Calu3 (cell line): ENCODE measurements around the gene DPP6. TPM values are rescaled to one million over a fixed set of nuclear protein-coding genes. Genes with fewer than 3 reads are reported as not detected.

Source experiments
- BruUV-seq: library from RNA; stranded (reverse); fragments of 400-500 nt; replicated peaks from 2 replicates; lab custom pipeline; 2021; lab: Mats Ljungman, UMichigan
- CTCF ChIA-PET: fragments of 300-600 bp; sonication (Branson Sonifier 250); formaldehyde crosslinking; loops from one replicate; lab custom pipeline; 2022; ENCODE audit warnings: antibody characterized with exemption; lab: Charles Lee
- DNase-seq: peaks from one replicate; pipeline ENCODE4 v3.0.0; 2022
- H3K27ac Mint-ChIP-seq: one replicate; pipeline ENCODE4 v1.8.0; 2022; ENCODE audit warnings: mixed read lengths; ENCODE audit not compliant: unreplicated experiment
- H3K27me3 Mint-ChIP-seq: one replicate; pipeline ENCODE4 v1.8.0; 2022; ENCODE audit warnings: mixed read lengths; ENCODE audit not compliant: unreplicated experiment
- H3K36me3 Mint-ChIP-seq: one replicate; pipeline ENCODE4 v1.8.0; 2022; ENCODE audit warnings: mild to moderate bottlenecking, moderate library complexity, mixed read lengths; ENCODE audit not compliant: insufficient read depth, unreplicated experiment
- H3K4me1 Mint-ChIP-seq: one replicate; pipeline ENCODE4 v1.8.0; 2022; ENCODE audit warnings: mild to moderate bottlenecking, low read depth, mixed read lengths; ENCODE audit not compliant: unreplicated experiment
- H3K4me3 Mint-ChIP-seq: one replicate; pipeline ENCODE4 v1.8.0; 2022; ENCODE audit warnings: mild to moderate bottlenecking, low read depth, moderate library complexity, mixed read lengths; ENCODE audit not compliant: unreplicated experiment
- H3K9me3 Mint-ChIP-seq: one replicate; pipeline ENCODE4 v1.8.0; 2022; ENCODE audit warnings: low read depth, mixed read lengths; ENCODE audit not compliant: unreplicated experiment
- CTCF ChIP-seq: fragments of 200-600 bp; IDR thresholded peaks from one replicate; pipeline ENCODE4 v1.8.0; 2022; ENCODE audit warnings: antibody characterized with exemption; ENCODE audit not compliant: unreplicated experiment
- intact Hi-C: fragments of 100-400 bp; cut with micrococcal nuclease; formaldehyde crosslinking; loops from one replicate; pipeline ENCODE4 v1.10.0; 2022; ENCODE audit not compliant: unreplicated experiment
- total RNA-seq: library from RNA; stranded (reverse); gene quantifications from 2 replicates; pipeline ENCODE4 v1.2.3, GENCODE V29; 2022

The DPP6 gene
- total RNA-seq, 1 experiment from 2014 or later: not detected

- DNase-seq: no peak
- no peaks in the 10 kb centered on the region for H3K4me1 Mint-ChIP-seq
- intact Hi-C loops: no loop called here
- no peaks in the 10 kb centered on the region for H3K36me3 Mint-ChIP-seq
- BruUV-seq: no TSS peak
- no peaks in the 10 kb centered on the region for H3K27me3 Mint-ChIP-seq
- H3K9me3 Mint-ChIP-seq: peaks cover 14% of the 10 kb centered on the region
- H3K4me3 Mint-ChIP-seq: no peak overlapping the region
- TF ChIP-seq CTCF: no peak
- CTCF ChIA-PET: no interaction called here
- H3K27ac Mint-ChIP-seq: no peak overlapping the region
These were observed 292.9 kb downstream of the DPP6 start for GRCh38 chr7:154345093-154345492.

- no peak for TF ChIP-seq CTCF
- H3K4me1 Mint-ChIP-seq: no peaks in the 10 kb centered on the region
- CTCF ChIA-PET: no interaction called here
- H3K4me3 Mint-ChIP-seq: no peak overlapping the region
- H3K9me3 Mint-ChIP-seq: peaks cover 16% of the 10 kb centered on the region
- no TSS peak for BruUV-seq
- H3K27ac Mint-ChIP-seq: no peak overlapping the region
- H3K36me3 Mint-ChIP-seq: no peaks in the 10 kb centered on the region
- H3K27me3 Mint-ChIP-seq: no peaks in the 10 kb centered on the region
- intact Hi-C loops: no loop called here
- DNase-seq: no peak
These were observed 295.6 kb downstream of the DPP6 start for GRCh38 chr7:154347700-154348266.

- Mint-ChIP-seq H3K9me3 (peaks cover 13% of the 10 kb centered on the region), H3K36me3 (no peaks in the 10 kb centered on the region), H3K4me1 (no peaks in the 10 kb centered on the region), H3K27ac (no peak overlapping the region), H3K27me3 (no peaks in the 10 kb centered on the region), H3K4me3 (no peak overlapping the region)
- intact Hi-C loops: no loop called here
- CTCF ChIA-PET: no interaction called here
- DNase-seq: no peak
- BruUV-seq: no TSS peak
- TF ChIP-seq CTCF: no peak
These were observed 298.7 kb downstream of the DPP6 start for GRCh38 chr7:154350892-154351291.

- Mint-ChIP-seq H3K4me3 (no peak overlapping the region), H3K4me1 (no peaks in the 10 kb centered on the region), H3K27ac (no peak overlapping the region), H3K36me3 (no peaks in the 10 kb centered on the region), H3K27me3 (no peaks in the 10 kb centered on the region), H3K9me3 (peaks cover 14% of the 10 kb centered on the region)
- TF ChIP-seq CTCF: no peak
- BruUV-seq: no TSS peak
- CTCF ChIA-PET: no interaction called here
- intact Hi-C loops: no loop called here
- DNase-seq: no peak
These were observed 301.2 kb downstream of the DPP6 start for GRCh38 chr7:154353355-154353767.
